Lung (tissue), 12 donors: ENCODE data around the gene TMEM134. TPM values are rescaled to one million over a fixed set of nuclear protein-coding genes. Genes with fewer than 3 reads are reported as not detected.

ENCODE experiments used
- ATAC-seq: fragments of 200-7000 bp; cut with Tn5 transposase; one replicate; pipeline ENCODE4 v1.9.1; 2020; ENCODE audit warnings: moderate number of reproducible peaks; ENCODE audit not compliant: insufficient read depth, low FRiP score
- DNase-seq, 3 donors: peaks; one replicate each; pipeline ENCODE4 v3.0.0-alpha.2; 2013 to 2017
- H3K27ac ChIP-seq, 2 donors: one replicate each; pipeline ENCODE4 v1.5.1; 2013; ENCODE audit warnings: mild to moderate bottlenecking in 2 of 2, moderate library complexity in 2 of 2, control low read depth in 1 of 2, inconsistent platforms in 1 of 2, low read depth in 1 of 2, low read length in 1 of 2
- H3K27me3 ChIP-seq, 3 donors: one replicate each; pipeline ENCODE4 v1.5.1; 2013; ENCODE audit warnings: low read length in 2 of 3; ENCODE audit not compliant: control insufficient read depth in 3 of 3, insufficient read depth in 3 of 3
- H3K36me3 ChIP-seq, 4 donors: one replicate each; pipeline ENCODE4 v1.5.1; 2013; ENCODE audit warnings: low read length in 4 of 4, mild to moderate bottlenecking in 1 of 4, moderate library complexity in 1 of 4; ENCODE audit not compliant: control insufficient read depth in 4 of 4, insufficient read depth in 4 of 4
- H3K4me1 ChIP-seq, 5 donors: one replicate each; pipeline ENCODE4 v1.5.1; 2013; ENCODE audit warnings: low read length in 5 of 5, mild to moderate bottlenecking in 2 of 5, moderate library complexity in 1 of 5; ENCODE audit not compliant: control insufficient read depth in 5 of 5, insufficient read depth in 5 of 5
- H3K4me3 ChIP-seq: one replicate; pipeline ENCODE4 v1.5.1; 2013; ENCODE audit warnings: mild to moderate bottlenecking, control low read depth, moderate library complexity
- H3K9ac ChIP-seq, 2 donors: one replicate each; pipeline ENCODE4 v1.5.1; 2013; ENCODE audit warnings: low read length in 2 of 2, control low read depth in 1 of 2; ENCODE audit not compliant: insufficient read depth in 1 of 2
- H3K9me3 ChIP-seq, 4 donors: one replicate each; pipeline ENCODE4 v1.5.1; 2013; ENCODE audit warnings: low read length in 3 of 4, mild to moderate bottlenecking in 1 of 4, moderate library complexity in 1 of 4; ENCODE audit not compliant: control insufficient read depth in 4 of 4, insufficient read depth in 3 of 4
- CTCF ChIP-seq: IDR thresholded peaks from 2 replicates; pipeline ENCODE4 v1.5.1; 2012; ENCODE audit warnings: mild to moderate bottlenecking; ENCODE audit errors: control extremely low read depth, extremely low read depth
- WGBS, 2 donors: extraction: QIAGEN DNeasy Blood & Tissue Kit; methylation state at CpG; one replicate each; pipeline ENCODE4 v1.1.7; 2013; 5-methylcytosine and 5-hydroxymethylcytosine counted together
- polyA plus RNA-seq, 2 donors: library from polyadenylated mRNA; stranded (reverse); fragments of 200-250 nt; gene quantifications; one replicate each; pipeline ENCODE4 v1.2.1, GENCODE V29; 2013
- total RNA-seq, 2 donors: library from RNA; depleted of rRNA in 1 of 2; stranded (reverse); fragments of >200 nt in 1 of 2; gene quantifications; one replicate each; pipeline ENCODE4 v1.2.1, GENCODE V29; 2014 to 2021
- donor health status: control.
- donor health status: control.
- donor health status: Bipolar disorder and iron deficiency.
- donor health status: healthy.
- donor health status: DM: yes; HTN: yes; CAD: no.

Gene TMEM134
- total and polyA plus RNA-seq, 4 donors: 32.5 to 91.4 (median 83.1) TPM

GRCh38 chr11:67503119-67504004 is 34.3 kb upstream of the TMEM134 start:
- H3K4me1 ChIP-seq: peaks cover 0 to 30% (median 10%) of the 10 kb centered on the region in 5 donors
- H3K9ac ChIP-seq: no peak overlapping the region
- no peaks in the 10 kb centered on the region for H3K27me3 ChIP-seq
- peak overlapping the region; percentile 60 for H3K4me3 ChIP-seq
- H3K27ac ChIP-seq: no peak overlapping the region
- ATAC-seq: no peak
- WGBS, 2 donors: 82 to 83% methylated on average over 18 to 19 of the region's 19 CpGs
- peaks cover 0 to 10% (median 6%) of the 10 kb centered on the region in 4 donors for H3K36me3 ChIP-seq
- no peak for TF ChIP-seq CTCF
- DNase-seq: no peak
- H3K9me3 ChIP-seq: no peaks in the 10 kb centered on the region

GRCh38 chr11:67502328-67502979 is 33.4 kb upstream of the TMEM134 start:
- Histone ChIP-seq H3K4me1 (peaks cover 0 to 25% (median 10%) of the 10 kb centered on the region in 5 donors), H3K27ac (no peak overlapping the region), H3K27me3 (no peaks in the 10 kb centered on the region), H3K9me3 (peaks cover 0 to 3% (median 0%) of the 10 kb centered on the region in 4 donors), H3K9ac (no peak overlapping the region), H3K4me3 (no peak overlapping the region), H3K36me3 (peaks cover 0 to 18% (median 8%) of the 10 kb centered on the region in 4 donors)
- no peak for TF ChIP-seq CTCF
- 96 to 97% methylated on average over 18 of the region's 18 CpGs for WGBS, 2 donors
- no peak for DNase-seq
- ATAC-seq: no peak

DNA sequence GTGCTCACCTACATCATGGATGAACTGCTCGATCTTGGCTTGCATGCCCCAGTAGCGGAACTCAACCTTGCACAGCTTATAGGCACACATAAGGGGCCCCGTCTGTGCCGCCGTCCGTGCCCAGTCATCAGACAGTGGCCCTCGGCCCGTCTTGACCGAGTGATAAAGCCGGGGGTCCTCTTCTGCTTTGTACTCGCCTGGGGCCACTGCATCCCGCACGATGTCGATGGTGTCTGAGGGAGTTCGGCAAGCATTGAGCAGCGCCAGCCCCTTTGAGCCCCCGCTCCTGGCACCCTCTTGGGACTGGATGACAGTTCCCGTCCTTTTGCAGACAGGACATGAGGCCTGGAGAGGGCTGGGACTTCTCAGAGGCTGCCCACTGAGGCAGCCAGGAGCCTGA is 32.8 kb upstream of the TMEM134 start:
- DNase-seq (no peak), ATAC-seq (no peak)
- no peak for TF ChIP-seq CTCF
- Histone ChIP-seq H3K4me3 (no peak overlapping the region), H3K27me3 (no peaks in the 10 kb centered on the region), H3K36me3 (peaks cover 3 to 23% (median 8%) of the 10 kb centered on the region in 4 donors), H3K9me3 (peaks cover 0 to 3% (median 0%) of the 10 kb centered on the region in 4 donors), H3K4me1 (peaks cover 0 to 22% (median 10%) of the 10 kb centered on the region in 5 donors), H3K9ac (no peak overlapping the region), H3K27ac (no peak overlapping the region)
- WGBS, 2 donors: 97 to 98% methylated on average over 18 of the region's 18 CpGs
